ENCODE results near the gene KRT32.

DNA sequence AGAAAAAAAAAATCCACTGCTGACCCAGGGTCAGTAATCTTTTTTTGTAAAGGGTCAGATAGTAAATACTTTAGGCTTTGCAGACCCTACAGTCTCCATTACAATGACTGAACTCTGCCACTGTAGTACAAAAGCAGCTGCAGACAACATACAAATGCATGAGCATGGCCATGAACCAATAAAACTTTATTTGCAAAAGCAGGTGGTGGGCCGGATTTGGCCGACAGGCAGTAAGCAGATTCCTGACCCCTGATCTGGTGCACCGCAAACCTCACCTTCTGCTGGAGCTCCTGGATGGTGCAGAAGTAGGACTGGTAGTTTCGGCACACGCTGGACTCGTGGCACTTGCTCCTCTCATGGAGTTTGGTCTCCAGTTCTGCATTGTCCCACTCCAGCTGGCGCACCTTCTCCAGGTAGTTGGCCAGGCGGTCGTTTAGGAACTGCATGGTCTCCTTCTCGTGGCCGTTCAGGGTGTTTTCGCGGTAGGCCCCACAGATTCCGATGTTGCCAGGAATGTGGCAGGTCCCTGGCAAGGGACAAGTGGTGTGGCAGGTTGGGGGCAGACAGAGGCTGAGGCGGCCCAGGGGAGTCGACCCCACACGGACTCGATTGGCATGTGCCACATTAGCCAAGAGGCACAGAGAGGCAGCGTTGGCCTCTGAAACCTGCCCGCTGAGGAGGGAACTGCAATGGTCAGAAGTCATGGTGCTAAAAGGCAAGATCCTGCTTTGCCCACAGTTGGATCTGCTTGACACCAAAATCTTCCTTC is 55.9 kb downstream of the KRT32 start:
- no peak for TF ChIP-seq POLR2A (IDR thresholded peaks at IDR 0.05; ENCODE audit: low read length)
- TF ChIP-seq GATA1 (IDR thresholded peaks at IDR 0.05; ENCODE audit: low read depth, low read length) = no peak
